Colonic mucosa (tissue), 4 donors: ENCODE measurements around the gene EML4. TPM values are rescaled to one million over a fixed set of nuclear protein-coding genes. Genes with fewer than 3 reads are reported as not detected.
A peak's percentile ranks its signal among the peaks of the same experiment; 100 is the strongest.

Experiments used
- DNase-seq: peaks from one replicate; pipeline ENCODE4 v3.0.0-alpha.2; 2020
- H3K27ac ChIP-seq: fragments of 200-600 bp; one replicate; pipeline ENCODE4 v1.8.0; 2021
- H3K27me3 ChIP-seq: fragments of 200-600 bp; one replicate; pipeline ENCODE4 v1.8.0; 2021
- H3K36me3 ChIP-seq: fragments of 200-600 bp; one replicate; pipeline ENCODE4 v1.8.0; 2021
- H3K4me1 ChIP-seq: fragments of 200-600 bp; one replicate; pipeline ENCODE4 v1.8.0; 2021; ENCODE audit warnings: mild to moderate bottlenecking
- H3K4me3 ChIP-seq: fragments of 200-600 bp; one replicate; pipeline ENCODE4 v1.8.0; 2021
- H3K9ac ChIP-seq, 2 donors: one replicate each; pipeline ENCODE4 v1.7.0; 2013; ENCODE audit warnings: control low read depth in 2 of 2, low read depth in 2 of 2, low read length in 2 of 2
- H3K9me3 ChIP-seq: fragments of 200-600 bp; one replicate; pipeline ENCODE4 v1.8.0; 2021
- CTCF ChIP-seq: fragments of 200-600 bp; IDR thresholded peaks from one replicate; pipeline ENCODE4 v1.8.0; 2022; ENCODE audit warnings: antibody characterized with exemption, mild to moderate bottlenecking
- intact Hi-C: fragments of 100-400 bp; cut with DNase I; formaldehyde crosslinking; loops from one replicate; pipeline ENCODE4 v1.14.1; 2022
- total RNA-seq, 2 donors: library from RNA; stranded (reverse); fragmentation: NEBNext Ultra II Directional in 1 of 2; extraction: Animal tissue kit (Norgen Biotek cat#: 25700) in 1 of 2; gene quantifications; one replicate each; pipeline ENCODE4 v1.2.1, GENCODE V29; 2021
- donor health status: healthy.
- donor health status: DM: no; HTN: no; CAD: no.
- donor health status: DM: no; HTN: no; CAD: no.

The EML4 gene
- total RNA-seq, 2 donors from 2014 or later, result 82.1 to 103 TPM

DNA sequence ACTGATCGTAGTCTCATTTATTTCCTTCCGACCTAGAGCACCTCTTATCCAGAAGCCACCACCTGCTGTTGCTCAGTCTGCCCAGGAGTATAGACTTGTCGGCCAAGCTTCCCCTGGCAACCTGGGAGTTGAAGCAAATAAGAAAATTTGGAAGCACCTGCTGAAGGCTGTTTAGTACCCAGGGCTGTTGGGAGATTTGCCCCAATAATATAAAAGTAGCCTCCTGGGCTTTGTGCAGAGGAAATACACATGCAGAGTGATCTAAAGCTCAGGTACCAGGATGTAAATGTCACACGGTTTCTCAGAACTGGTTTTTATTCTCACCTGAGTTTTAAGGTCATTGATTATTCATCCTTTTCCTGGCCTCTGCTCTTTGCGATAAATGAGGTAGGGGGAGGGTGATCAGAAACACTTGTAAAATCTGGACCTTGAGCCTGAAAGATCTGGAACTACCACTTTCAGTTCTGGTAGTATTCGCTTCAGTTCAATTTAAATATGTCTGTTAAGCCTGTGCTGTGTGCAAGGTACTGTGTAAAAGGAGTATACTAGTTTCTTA is 192.7 kb downstream of the EML4 start:
- Histone ChIP-seq H3K4me1 (peaks cover 13% of the 10 kb centered on the region), H3K9ac (peak overlapping the region in 1 of 2 donors; percentile 97), H3K9me3 (no peaks in the 10 kb centered on the region), H3K27ac (peak overlapping the region; percentile 94), H3K36me3 (no peaks in the 10 kb centered on the region), H3K4me3 (peak overlapping the region; percentile 21), H3K27me3 (no peaks in the 10 kb centered on the region)
- DNase-seq, result no peak
- no peak for TF ChIP-seq CTCF
- intact Hi-C loops, result loop anchor here (10.0 kb wide), 1 partner anchor 267 kb away; no protein-coding TSS in a partner anchor

DNA sequence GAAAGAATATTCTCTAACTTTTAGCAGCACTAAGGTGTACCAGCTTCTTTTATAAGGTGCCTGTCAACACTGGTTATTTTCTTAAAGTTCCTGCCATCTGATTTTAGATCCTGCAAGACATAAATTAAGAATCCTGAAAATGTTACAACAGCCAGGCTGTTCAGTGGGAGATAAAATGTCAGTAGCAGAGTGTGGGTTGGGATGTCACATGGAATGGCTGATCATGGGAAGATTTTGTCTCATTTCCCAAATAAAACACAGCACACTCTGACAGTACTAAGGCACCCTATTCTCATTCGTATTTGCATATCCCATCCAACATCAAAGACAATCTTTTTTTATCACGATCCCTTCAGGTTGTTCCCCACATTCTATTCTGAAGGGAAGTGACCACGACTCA is 194.3 kb downstream of the EML4 start:
- H3K4me1 ChIP-seq, result peaks cover 16% of the 10 kb centered on the region
- intact Hi-C loops, result loop anchor here (10.0 kb wide), 1 partner anchor 269 kb away; no protein-coding TSS in a partner anchor
- TF ChIP-seq CTCF, result no peak
- H3K27ac ChIP-seq, result no peak overlapping the region
- H3K36me3 ChIP-seq, result no peaks in the 10 kb centered on the region
- no peak for DNase-seq
- H3K9ac ChIP-seq, result no peak overlapping the region
- H3K9me3 ChIP-seq, result no peaks in the 10 kb centered on the region
- no peak overlapping the region for H3K4me3 ChIP-seq
- H3K27me3 ChIP-seq, result no peaks in the 10 kb centered on the region

- no peak overlapping the region for H3K27ac ChIP-seq
- intact Hi-C loops, result loop anchor here (10.0 kb wide), 1 partner anchor 270 kb away; no protein-coding TSS in a partner anchor
Observed at GRCh38 chr2:42364658-42365057, 195.5 kb downstream of the EML4 start.

GRCh38 chr2:42366411-42366810 is 197.3 kb downstream of the EML4 start:
- H3K4me1 ChIP-seq, result peaks cover 9% of the 10 kb centered on the region
- no peak overlapping the region for H3K4me3 ChIP-seq
- TF ChIP-seq CTCF, result no peak
- H3K36me3 ChIP-seq, result no peaks in the 10 kb centered on the region
- H3K9ac ChIP-seq, result no peak overlapping the region
- DNase-seq, result no peak
- no peaks in the 10 kb centered on the region for H3K27me3 ChIP-seq
- no peak overlapping the region for H3K27ac ChIP-seq
- H3K9me3 ChIP-seq, result no peaks in the 10 kb centered on the region
- intact Hi-C loops, result loop anchor here (10.0 kb wide), 1 partner anchor 272 kb away; no protein-coding TSS in a partner anchor

More at GRCh38 chr2:42364658-42365057, 195.5 kb downstream of the EML4 start:
- no peak overlapping the region for H3K4me3 ChIP-seq
- DNase-seq, result peak; percentile 11
- peaks cover 9% of the 10 kb centered on the region for H3K4me1 ChIP-seq
- no peaks in the 10 kb centered on the region for H3K27me3 ChIP-seq
- no peak for TF ChIP-seq CTCF
- H3K9ac ChIP-seq, result no peak overlapping the region
- H3K9me3 ChIP-seq, result no peaks in the 10 kb centered on the region
- no peaks in the 10 kb centered on the region for H3K36me3 ChIP-seq

GRCh38 chr2:42367835-42368234 is 198.7 kb downstream of the EML4 start:
- H3K4me1 ChIP-seq, result peaks cover 3% of the 10 kb centered on the region
- no peak overlapping the region for H3K4me3 ChIP-seq
- H3K36me3 ChIP-seq, result no peaks in the 10 kb centered on the region
- intact Hi-C loops, result loop anchor here (10.0 kb wide), 1 partner anchor 273 kb away; no protein-coding TSS in a partner anchor
- no peaks in the 10 kb centered on the region for H3K9me3 ChIP-seq
- H3K9ac ChIP-seq, result peak overlapping the region in 1 of 2 donors; percentile 52
- DNase-seq, result no peak
- H3K27ac ChIP-seq, result peak overlapping the region; percentile 66
- TF ChIP-seq CTCF, result no peak
- no peaks in the 10 kb centered on the region for H3K27me3 ChIP-seq
